Gastrocnemius medialis (tissue), 4 donors: Measurements from ENCODE around the gene KHNYN. TPM values are rescaled to one million over a fixed set of nuclear protein-coding genes. Genes with fewer than 3 reads are reported as not detected.

Source experiments
- ATAC-seq, 2 donors: fragments of 150-250 bp; one replicate each; pipeline ENCODE4 v1.9.1; 2016
- DNase-seq, 2 donors: peaks; one replicate each; pipeline ENCODE4 v3.0.0-alpha.2; 2019
- H3K27ac ChIP-seq, 4 donors: fragments of 200-600 bp; sonication (generic); 1 replicate in 1 of 4; 2 replicates in 3 of 4; pipeline ENCODE4 v1.5.1; 2016 to 2018; ENCODE audit warnings: mild to moderate bottlenecking in 2 of 4, moderate library complexity in 1 of 4
- H3K27me3 ChIP-seq, 3 donors: fragments of 200-600 bp; sonication (generic) in 2 of 3; 1 replicate in 1 of 3; 2 replicates in 2 of 3; pipeline versions ENCODE4 v1.5.1 to v1.6.0; 2016 to 2019; ENCODE audit warnings: mild to moderate bottlenecking in 1 of 3, moderate library complexity in 1 of 3
- H3K36me3 ChIP-seq, 2 donors: fragments of 200-600 bp; sonication (generic) in 1 of 2; one replicate each; pipeline ENCODE4 v1.5.1; 2017 to 2018
- H3K4me1 ChIP-seq, 2 donors: fragments of 200-600 bp; sonication (generic) in 1 of 2; one replicate each; pipeline ENCODE4 v1.5.1; 2016 to 2017; ENCODE audit warnings: mild to moderate bottlenecking in 2 of 2
- H3K4me3 ChIP-seq, 4 donors: fragments of 200-600 bp; sonication (generic) in 3 of 4; 1 replicate in 1 of 4; 2 replicates in 3 of 4; pipeline ENCODE4 v1.5.1; 2016 to 2019; ENCODE audit warnings: mild to moderate bottlenecking in 2 of 4
- H3K9me3 ChIP-seq, 3 donors: fragments of 200-600 bp; sonication (generic) in 2 of 3; 1 replicate in 1 of 3; 2 replicates in 2 of 3; pipeline ENCODE4 v1.5.1; 2016 to 2019
- CTCF ChIP-seq, 5 experiments: fragments of 450-650 bp in 3 of 5; fragments of 200-600 bp in 2 of 5; sonication (generic) in 2 of 5; IDR thresholded peaks in 4 of 5; conservative IDR thresholded peaks in 1 of 5; 1 replicate in 4 of 5; 2 replicates in 1 of 5; pipeline ENCODE4 v1.5.1; 2016 to 2019; ENCODE audit warnings: antibody characterized with exemption in 5 of 5, mild to moderate bottlenecking in 3 of 5, moderate library complexity in 3 of 5
- POLR2A ChIP-seq, 2 donors: fragments of 450-650 bp; IDR thresholded peaks; one replicate each; pipeline ENCODE4 v1.6.1; 2017; ENCODE audit warnings: antibody characterized with exemption in 2 of 2, mild to moderate bottlenecking in 2 of 2, moderate library complexity in 2 of 2
- in situ Hi-C, 4 donors: fragments of 200-750 bp; cut with MboI; loops; one replicate each; pipeline versions ENCODE4 v1.15.0 to v1.8.0; 2017; ENCODE audit warnings: low sequenced_read_pairs in 4 of 4
- intact Hi-C: fragments of 100-400 bp; cut with DNase I; formaldehyde crosslinking; loops from one replicate; pipeline ENCODE4 v1.15.1; 2023; ENCODE audit warnings: low total_unique reads
- total RNA-seq, 4 donors: library from RNA; depleted of rRNA; stranded (reverse); fragments of >200 nt; gene quantifications; one replicate each; pipeline versions ENCODE4 v1.1.0 to v1.2.3, GENCODE V29; 2016

The KHNYN gene
- total RNA-seq, 4 donors from 2014 or later: 35.1 to 50.5 (median 44.7) TPM

GRCh38 chr14:24418492-24418873, 11.3 kb upstream of the KHNYN start:
- Histone ChIP-seq H3K27ac (no peak overlapping the region), H3K4me3 (no peak overlapping the region), H3K4me1 (no peaks in the 10 kb centered on the region), H3K27me3 (no peaks in the 10 kb centered on the region), H3K9me3 (no peaks in the 10 kb centered on the region), H3K36me3 (no peaks in the 10 kb centered on the region)
- no peak for TF ChIP-seq CTCF (IDR thresholded peaks at IDR 0.05 in 4 of 5, conservative IDR thresholded peaks at IDR 0.05 in 1 of 5)
- no peak for TF ChIP-seq POLR2A (IDR thresholded peaks at IDR 0.05)
- intact Hi-C loops: no loop called here
- DNase-seq: no peak
- in situ Hi-C loops: no loop called here
- no peak for ATAC-seq

DNA sequence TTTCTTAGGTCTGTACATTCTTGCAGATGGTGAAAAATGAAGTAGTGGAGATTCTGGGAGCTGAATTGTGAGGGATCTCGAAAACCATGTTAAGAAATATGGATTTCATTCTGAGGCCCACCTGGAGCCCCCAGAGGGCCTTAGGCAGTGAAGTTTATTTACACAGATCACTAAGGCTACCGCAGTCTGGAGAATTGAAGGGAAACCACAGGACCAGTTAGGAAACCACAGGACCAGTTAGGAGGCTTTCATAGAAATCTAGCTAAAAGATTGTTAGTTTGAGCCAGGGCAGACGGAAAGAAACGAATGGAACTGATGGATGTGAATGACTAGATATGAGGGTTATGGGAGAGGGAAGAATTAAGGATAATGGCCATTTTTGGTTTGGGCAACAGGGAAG, 7.5 kb upstream of the KHNYN start:
- intact Hi-C loops (no loop called here), in situ Hi-C loops (no loop called here)
- Histone ChIP-seq H3K4me3 (no peak overlapping the region), H3K36me3 (no peaks in the 10 kb centered on the region), H3K27me3 (no peaks in the 10 kb centered on the region), H3K9me3 (no peaks in the 10 kb centered on the region), H3K4me1 (peaks cover 0 to 4% of the 10 kb centered on the region in 2 donors), H3K27ac (no peak overlapping the region)
- DNase-seq: no peak
- no peak for ATAC-seq
- TF ChIP-seq CTCF (IDR thresholded peaks at IDR 0.05 in 4 of 5, conservative IDR thresholded peaks at IDR 0.05 in 1 of 5) (no peak), POLR2A (IDR thresholded peaks at IDR 0.05) (no peak)

DNA sequence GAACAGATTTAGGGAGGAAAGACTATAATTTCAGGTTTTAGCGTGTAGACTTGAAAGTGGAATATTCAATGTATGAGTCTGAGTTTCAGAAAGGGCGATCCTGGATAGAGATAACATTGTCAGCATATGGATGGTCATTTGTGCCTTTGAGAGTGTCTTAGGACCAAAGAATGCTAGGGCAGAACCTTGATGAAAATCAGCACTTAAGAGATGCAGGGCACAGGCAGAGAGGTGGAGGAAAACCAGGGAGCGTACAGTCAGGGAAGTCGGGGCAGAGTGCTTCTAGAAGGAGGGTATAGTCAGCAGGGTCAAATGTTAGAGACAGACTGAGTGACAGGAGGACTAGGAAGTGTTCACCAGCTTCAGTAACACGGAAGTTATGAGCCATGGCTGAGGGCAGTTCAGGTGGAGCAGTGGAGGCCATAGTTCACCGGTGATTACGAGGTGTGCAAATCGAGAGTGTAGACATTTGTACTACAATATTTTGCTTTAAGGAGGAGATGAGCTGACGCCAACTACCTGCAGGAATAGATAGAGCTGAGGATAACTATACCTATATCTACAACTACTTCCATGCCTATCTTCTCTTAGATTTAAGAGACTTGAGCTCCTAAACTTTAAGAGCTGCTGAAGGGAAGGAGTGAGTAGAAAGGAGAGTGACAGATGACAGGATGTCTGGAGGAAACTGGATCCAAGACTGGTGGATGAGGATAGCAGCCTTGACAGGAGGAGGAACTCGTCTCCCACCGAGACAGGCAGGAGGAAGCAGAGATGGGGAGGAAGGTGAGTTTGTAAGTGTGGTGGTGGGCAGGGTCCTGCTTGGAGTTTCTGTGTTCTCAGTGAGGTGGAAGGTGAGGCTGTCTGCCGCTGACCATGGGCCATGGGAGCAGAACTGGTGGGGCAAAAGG, 6.8 kb upstream of the KHNYN start:
- TF ChIP-seq CTCF (IDR thresholded peaks at IDR 0.05 in 4 of 5, conservative IDR thresholded peaks at IDR 0.05 in 1 of 5): no peak
- ATAC-seq: no peak

GRCh38 chr14:24425704-24426103, 4.0 kb upstream of the KHNYN start:
- DNase-seq (no peak), ATAC-seq (peak in 1 of 2 donors; percentile 23)
- no peak for TF ChIP-seq POLR2A (IDR thresholded peaks at IDR 0.05)
- TF ChIP-seq CTCF (IDR thresholded peaks at IDR 0.05 in 4 of 5, conservative IDR thresholded peaks at IDR 0.05 in 1 of 5): no peak
- in situ Hi-C loops: loop anchor here in 2 of 4 donors (25.0 kb wide), 2 partner anchors 188 to 1113 kb away; partner anchors contain the start of genes BCL2L2 (in 1 of the 2), GMPR2 (in 1 of the 2), NEDD8 (in 1 of the 2) and PABPN1 (in 1 of the 2)
- Histone ChIP-seq H3K9me3 (no peaks in the 10 kb centered on the region), H3K4me1 (peaks cover 6 to 8% of the 10 kb centered on the region in 2 donors), H3K36me3 (no peaks in the 10 kb centered on the region), H3K27me3 (no peaks in the 10 kb centered on the region), H3K4me3 (no peak overlapping the region), H3K27ac (peak overlapping the region in 2 of 4 donors; percentile 19 to 29)
- intact Hi-C loops: no loop called here

More for the DNA sequence above, 6.8 kb upstream of the KHNYN start:
- Histone ChIP-seq H3K36me3 (no peaks in the 10 kb centered on the region), H3K27ac (no peak overlapping the region), H3K4me1 (peaks cover 0 to 4% of the 10 kb centered on the region in 2 donors), H3K9me3 (no peaks in the 10 kb centered on the region), H3K4me3 (no peak overlapping the region), H3K27me3 (no peaks in the 10 kb centered on the region)
- in situ Hi-C loops: no loop called here
- no peak for DNase-seq
- intact Hi-C loops: no loop called here
